GM19043 (cell line): ENCODE data around the gene KRTAP12-2.

ENCODE experiments used
- ATAC-seq: cut with Tn5 transposase; IDR thresholded peaks from one replicate; pipeline ENCODE4 v1.9.1; 2021; ENCODE audit warnings: low read depth; ENCODE audit not compliant: unreplicated experiment

KRTAP12-2 gene

GRCh38 chr21:44666401-44667320 lies at the start of gene KRTAP12-2:
TSS of gene KRTAP12-2 (minus strand) at chr21:44666927. CDS start at chr21:44666886, 41 bp downstream.
- no peak for ATAC-seq

DNA sequence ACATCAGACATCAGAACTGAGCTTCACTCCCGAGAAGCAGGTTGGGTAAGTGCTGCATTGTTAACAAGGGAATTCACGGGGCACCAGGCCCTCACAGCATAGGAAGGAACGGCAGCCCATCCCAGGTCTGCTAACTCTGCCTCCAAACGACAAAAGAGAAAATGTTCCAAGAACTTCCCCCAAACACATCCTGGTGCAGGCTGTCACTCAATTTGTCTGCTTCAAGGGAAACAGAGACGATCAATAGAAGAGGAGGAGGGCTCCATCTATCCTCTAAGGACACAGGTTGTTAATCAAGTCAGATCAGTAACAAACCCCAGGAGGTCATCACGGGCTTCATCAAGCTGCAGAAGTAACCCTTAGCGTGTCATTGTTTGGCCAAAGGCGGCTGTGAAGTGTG lies 48.2 kb upstream of the KRTAP12-2 start:
- ATAC-seq: no peak

GRCh38 chr21:44713846-44714245 lies 47.1 kb upstream of the KRTAP12-2 start:
- ATAC-seq: no peak

- ATAC-seq: no peak
These were observed 46.4 kb upstream of the KRTAP12-2 start for GRCh38 chr21:44713130-44713529.

DNA sequence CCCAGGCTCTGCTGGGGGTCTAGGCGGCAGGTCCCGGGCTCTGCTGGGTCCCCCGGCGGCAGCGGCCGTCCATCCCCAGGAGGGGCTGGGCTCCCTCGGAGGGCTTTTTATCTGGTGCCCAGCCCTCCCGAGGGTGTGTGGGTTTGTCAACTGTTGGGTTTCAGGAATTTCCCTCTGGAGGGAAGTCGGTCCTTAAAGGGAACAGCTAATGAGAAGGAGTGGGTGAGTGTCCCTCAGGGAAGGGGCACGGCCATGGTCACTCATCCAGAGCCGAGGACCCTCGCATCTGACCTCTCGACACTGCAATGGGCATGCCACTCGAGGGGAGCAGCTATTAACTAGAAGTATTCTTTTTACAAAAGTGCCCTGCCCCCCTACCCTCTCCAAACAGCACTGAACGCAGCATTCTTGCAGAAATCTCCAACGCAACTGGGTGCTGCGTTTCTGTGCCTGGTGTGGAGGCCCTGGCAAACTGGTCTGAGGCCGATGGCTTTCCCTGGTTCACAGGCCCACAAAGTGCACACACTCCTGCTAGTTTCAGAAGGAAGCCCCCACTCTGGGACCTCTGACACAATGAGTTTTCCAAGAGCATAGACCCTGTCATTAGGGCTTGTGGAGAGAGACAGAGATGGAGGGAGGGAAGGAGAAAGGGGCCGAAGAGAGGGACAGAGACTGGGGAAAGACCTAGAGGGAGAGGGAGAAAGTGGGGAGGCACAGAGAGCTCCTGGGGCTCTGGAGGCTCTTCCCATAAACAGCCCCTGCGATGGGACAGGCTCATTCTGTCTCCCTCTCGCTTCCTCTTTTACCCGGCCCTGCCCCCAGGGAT lies 45.7 kb upstream of the KRTAP12-2 start:
- no peak for ATAC-seq

GRCh38 chr21:44711327-44712202 lies 44.8 kb upstream of the KRTAP12-2 start, which contains the start of gene TSPEAR:
TSS of gene TSPEAR (minus strand) at chr21:44711572. CDS start at chr21:44711514, 58 bp downstream.
- no peak for ATAC-seq

DNA sequence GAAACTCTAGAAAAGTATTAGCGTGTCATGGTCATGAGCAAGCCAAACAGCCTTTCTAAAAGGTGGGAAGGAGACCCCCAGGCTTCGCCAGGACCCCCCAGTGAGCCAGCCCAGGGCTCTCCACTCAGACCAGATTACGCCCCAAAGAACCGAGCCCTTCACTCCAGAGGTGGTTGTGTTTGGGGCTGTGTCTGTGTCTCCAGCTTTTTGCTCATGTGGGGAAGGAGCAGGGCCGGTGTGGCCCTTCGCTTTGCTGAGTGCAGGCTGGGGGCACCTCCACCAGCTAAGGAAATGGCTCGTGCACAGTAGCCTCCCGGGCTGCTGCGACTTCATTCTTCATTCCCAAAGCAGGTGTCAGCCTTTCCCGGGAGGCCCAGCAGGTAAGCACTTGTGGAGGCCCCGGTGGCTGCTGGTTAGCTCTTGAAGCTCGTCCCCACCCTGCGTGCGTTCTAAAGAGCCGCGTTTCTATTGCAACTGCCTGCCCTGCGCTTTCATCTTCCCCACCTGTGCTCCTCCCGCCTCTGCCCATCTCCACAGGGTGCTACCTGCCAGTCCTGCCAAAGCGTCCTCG lies 44.1 kb upstream of the KRTAP12-2 start:
- no peak for ATAC-seq

DNA sequence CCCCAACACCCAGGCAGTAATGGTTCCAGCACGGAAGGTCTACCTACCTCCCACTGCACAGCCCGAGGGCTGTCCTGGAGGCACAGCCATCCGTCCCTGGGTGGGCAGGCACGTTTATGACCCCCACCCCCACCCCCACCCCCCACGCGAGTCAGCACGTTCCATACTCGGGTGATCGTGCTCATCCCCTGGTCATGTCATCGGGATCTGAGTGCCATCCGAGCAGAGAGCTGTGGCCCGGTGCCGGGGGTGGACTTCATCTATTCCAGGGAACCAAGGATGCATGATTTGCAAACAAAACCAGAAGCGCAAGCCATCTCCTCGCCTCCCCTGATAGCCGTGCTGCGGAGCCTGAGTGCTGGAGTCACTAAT lies 43.6 kb upstream of the KRTAP12-2 start:
- no peak for ATAC-seq

- no peak for ATAC-seq
These were observed 42.9 kb upstream of the KRTAP12-2 start for GRCh38 chr21:44709426-44710293.

DNA sequence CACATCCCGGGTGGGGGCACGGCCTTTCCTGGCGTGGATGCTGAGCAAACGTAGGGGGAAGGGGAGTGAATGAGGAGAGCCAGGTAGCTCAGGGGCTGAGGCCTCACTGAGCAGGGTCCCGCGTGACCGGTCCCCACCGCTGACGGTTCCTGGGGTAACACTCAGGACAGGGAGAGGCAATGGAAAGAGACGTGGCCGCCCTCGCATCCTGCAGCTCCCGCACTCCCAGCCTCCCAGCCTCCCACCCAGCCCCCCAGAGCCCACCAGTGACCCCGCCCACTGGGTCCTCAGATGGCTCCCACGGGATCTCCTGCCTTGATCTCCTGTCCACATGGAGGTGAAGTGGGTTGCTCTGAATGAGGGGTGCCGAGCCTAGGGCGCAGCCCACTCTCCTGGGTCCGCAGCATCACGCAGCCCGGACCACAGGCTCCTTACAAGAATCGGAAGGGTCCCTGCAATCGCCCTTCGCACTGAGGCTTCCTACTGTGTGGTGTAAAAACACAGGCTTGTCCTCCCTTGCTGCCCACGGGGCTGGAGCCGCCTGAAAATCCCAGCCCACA lies 42.2 kb upstream of the KRTAP12-2 start:
- no peak for ATAC-seq

- no peak for ATAC-seq
These were observed 41.6 kb upstream of the KRTAP12-2 start for GRCh38 chr21:44708213-44708865.

DNA sequence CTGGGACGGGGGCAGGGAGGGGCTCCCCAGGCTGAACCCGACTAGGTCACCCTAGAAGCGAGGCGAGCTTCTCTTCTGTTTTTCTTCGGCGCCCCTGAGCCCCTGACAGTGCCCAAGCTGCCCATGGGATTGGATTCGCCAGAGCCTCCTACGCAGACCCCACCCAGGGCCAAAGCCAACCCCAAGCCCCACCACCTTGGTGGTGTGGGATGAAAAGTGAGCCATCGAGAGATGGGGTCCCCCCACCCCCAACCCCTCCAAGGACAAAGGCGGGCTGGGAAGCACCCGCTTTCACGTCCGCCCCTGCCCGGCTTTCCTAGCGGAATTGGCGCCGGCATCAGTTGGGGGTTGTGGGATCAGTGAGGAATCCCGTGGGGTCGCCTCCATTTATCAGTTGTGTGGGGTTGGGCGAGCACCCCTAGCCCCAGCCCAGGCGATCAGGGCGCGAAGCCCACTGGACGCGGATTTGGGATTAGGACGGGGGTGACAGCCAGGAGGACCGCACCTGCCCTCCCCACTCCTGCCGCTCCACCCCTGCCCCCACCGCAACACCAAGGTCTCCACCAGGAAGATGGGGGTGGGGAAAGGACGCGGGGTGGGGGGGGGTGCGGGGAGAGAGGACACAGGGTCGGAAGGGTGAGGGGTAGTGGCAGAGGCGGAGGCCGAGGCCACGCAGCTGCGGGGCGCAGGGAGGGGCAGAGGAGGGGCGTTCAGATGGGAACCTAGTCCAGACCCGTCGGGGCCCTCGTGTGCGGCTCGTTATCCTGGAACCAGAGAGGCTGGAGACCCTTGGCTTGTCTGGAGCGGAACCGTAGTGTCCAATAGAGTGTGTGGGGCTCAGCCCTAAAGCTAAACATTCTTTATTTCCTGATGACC lies 40.2 kb upstream of the KRTAP12-2 start:
- no peak for ATAC-seq

- no peak for ATAC-seq
These were observed 39.4 kb upstream of the KRTAP12-2 start for GRCh38 chr21:44706026-44706705.

DNA sequence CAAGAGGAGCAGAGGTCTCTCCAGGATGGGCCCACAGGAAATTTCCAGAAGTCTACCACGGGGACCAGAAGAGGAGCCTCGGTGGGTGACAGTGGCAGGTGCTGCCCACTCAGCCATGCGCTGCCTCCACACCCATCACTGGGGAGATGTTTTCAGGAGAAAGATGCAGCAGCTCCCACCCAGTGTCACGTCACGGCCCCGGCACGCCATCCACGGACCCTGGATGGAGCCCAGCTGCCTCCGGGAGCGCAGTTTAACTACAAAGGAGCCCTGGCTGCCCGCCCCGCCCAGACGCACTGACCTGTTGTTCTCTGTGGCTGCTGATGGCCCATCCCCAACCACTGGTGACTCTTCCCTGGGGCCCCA lies 37.9 kb upstream of the KRTAP12-2 start:
- no peak for ATAC-seq

DNA sequence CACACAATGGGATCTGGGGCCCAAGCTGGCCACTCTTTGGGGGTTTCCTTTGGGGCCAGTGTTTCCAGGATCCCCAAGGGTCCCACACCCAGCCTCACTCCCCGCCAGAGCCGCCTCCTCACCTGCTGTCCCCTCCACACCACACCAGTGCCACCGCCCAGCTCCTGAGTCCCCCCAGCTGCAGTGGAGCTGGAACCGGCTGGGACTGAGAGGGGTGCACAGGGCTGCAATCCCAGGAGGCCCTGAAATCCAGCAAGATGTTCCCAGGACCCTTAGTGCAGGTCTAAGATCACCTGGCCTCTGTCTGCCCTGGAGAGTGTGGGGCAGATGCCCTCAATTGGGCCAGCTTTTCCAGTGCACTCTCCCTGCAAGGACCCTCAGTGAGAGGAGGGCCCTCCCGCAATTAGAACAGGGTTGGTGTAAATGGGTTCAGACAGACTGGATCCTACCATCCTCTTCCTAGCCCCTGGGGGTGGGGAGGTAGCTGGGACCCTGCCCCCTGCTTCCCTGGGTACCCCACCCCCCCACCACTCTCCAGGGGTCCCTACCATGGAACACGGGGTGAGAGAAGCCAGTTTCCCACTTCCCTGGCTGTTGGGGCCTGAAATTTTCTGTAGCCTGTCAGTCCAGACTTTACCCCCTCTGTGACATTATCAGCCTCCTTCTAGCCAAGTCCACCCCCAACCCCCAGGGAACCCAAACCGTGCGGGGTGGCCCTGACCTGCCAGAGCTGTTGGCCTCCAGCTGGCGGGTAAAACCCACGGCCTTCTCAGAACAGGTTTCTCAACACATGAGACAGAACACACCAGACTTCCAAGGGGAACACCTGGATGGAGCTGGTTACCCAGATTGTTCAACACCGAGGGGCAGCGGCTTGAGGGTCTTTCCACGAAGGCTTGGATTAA lies 37.3 kb upstream of the KRTAP12-2 start:
- ATAC-seq: no peak
